MCF 10A (cell line): ENCODE results near the gene EIF6. TPM values are rescaled to one million over a fixed set of nuclear protein-coding genes. Genes with fewer than 3 reads are reported as not detected.
A peak's percentile ranks its signal among the peaks of the same experiment; 100 is the strongest.

Experiments
- BruUV-seq: library from RNA; stranded (reverse); fragments of 400-500 nt; replicated peaks from 2 replicates; lab custom pipeline; 2021; lab: Mats Ljungman, UMichigan
- CTCF ChIA-PET: fragments of 300-600 bp; sonication (Branson Sonifier 250); formaldehyde crosslinking; extraction: SDS; loops from one replicate; lab custom pipeline; 2021; ENCODE audit warnings: antibody characterized with exemption, inconsistent platforms; lab: Yijun Ruan, JAX
- POLR2A ChIA-PET: fragments of 300-600, 350-650 bp; sonication (Branson Sonifier 250); formaldehyde crosslinking; extraction: SDS; loops from one replicate; lab custom pipeline; 2020; ENCODE audit warnings: antibody characterized with exemption, inconsistent platforms; lab: Yijun Ruan, JAX
- DNase-seq: peaks from one replicate; pipeline ENCODE4 v3.0.0-alpha.2; 2018; ENCODE audit not compliant: unreplicated experiment
- H3K27ac Mint-ChIP-seq: one replicate; pipeline ENCODE4 v1.8.0; 2022; ENCODE audit warnings: mild to moderate bottlenecking, low read depth, mixed read lengths; ENCODE audit not compliant: unreplicated experiment
- H3K27me3 Mint-ChIP-seq: one replicate; pipeline ENCODE4 v1.8.0; 2022; ENCODE audit warnings: mixed read lengths; ENCODE audit not compliant: insufficient read depth, unreplicated experiment
- H3K36me3 Mint-ChIP-seq: one replicate; pipeline ENCODE4 v1.8.0; 2022; ENCODE audit warnings: mild to moderate bottlenecking, moderate library complexity, mixed read lengths; ENCODE audit not compliant: insufficient read depth, unreplicated experiment
- H3K4me1 Mint-ChIP-seq: one replicate; pipeline ENCODE4 v1.8.0; 2022; ENCODE audit warnings: mixed read lengths; ENCODE audit not compliant: insufficient read depth, unreplicated experiment
- H3K4me3 Mint-ChIP-seq: one replicate; pipeline ENCODE4 v1.8.0; 2022; ENCODE audit warnings: mild to moderate bottlenecking, moderate library complexity, mixed read lengths; ENCODE audit not compliant: unreplicated experiment
- H3K9me3 Mint-ChIP-seq: one replicate; pipeline ENCODE4 v1.8.0; 2022; ENCODE audit warnings: mixed read lengths; ENCODE audit not compliant: unreplicated experiment
- CTCF ChIP-seq: fragments of 200-600 bp; IDR thresholded peaks from one replicate; pipeline ENCODE4 v1.8.0; 2022; ENCODE audit warnings: antibody characterized with exemption, mild to moderate bottlenecking; ENCODE audit not compliant: unreplicated experiment
- intact Hi-C: fragments of 100-400 bp; cut with micrococcal nuclease; formaldehyde crosslinking; loops from 2 replicates; pipeline ENCODE4 v1.14.1; 2022
- total RNA-seq: library from RNA; stranded (reverse); gene quantifications from 2 replicates; pipeline ENCODE4 v1.2.3, GENCODE V29; 2022

Gene EIF6
- total RNA-seq, 1 experiment from 2014 or later, result 322 TPM

- peaks cover 34% of the 10 kb centered on the region for H3K4me1 Mint-ChIP-seq
- peak overlapping the region; percentile 58 for H3K27ac Mint-ChIP-seq
- H3K4me3 Mint-ChIP-seq, result no peak overlapping the region
- peaks cover 4% of the 10 kb centered on the region for H3K36me3 Mint-ChIP-seq
- peak; percentile 56 for TF ChIP-seq CTCF
- intact Hi-C loops, result loop anchor here (1.0 kb wide), 1 partner anchor 25 kb away; no protein-coding TSS in a partner anchor
- peak; percentile 82 for DNase-seq
- no TSS peak for BruUV-seq
- ChIA-PET POLR2A (interaction anchor here (0.7 to 11.2 kb wide), 13 partner anchors 9 to 186 kb away, joined by 3 to 227 read pairs (median 3); partner anchors contain the start of genes EIF6 and MMP24OS), CTCF (interaction anchor here (0.6 to 7.0 kb wide), 16 partner anchors 9 to 186 kb away, joined by 3 to 151 read pairs (median 4); no protein-coding TSS in a partner anchor)
- no peaks in the 10 kb centered on the region for H3K27me3 Mint-ChIP-seq
- H3K9me3 Mint-ChIP-seq, result no peaks in the 10 kb centered on the region
Measured at GRCh38 chr20:35329435-35330139, 45.0 kb upstream of the EIF6 start.

- CTCF ChIA-PET, result interaction anchor here (0.6 to 7.0 kb wide), 12 partner anchors 9 to 185 kb away, joined by 3 to 151 read pairs (median 6); no protein-coding TSS in a partner anchor
- Mint-ChIP-seq H3K27me3 (no peaks in the 10 kb centered on the region), H3K4me1 (peaks cover 34% of the 10 kb centered on the region), H3K9me3 (no peaks in the 10 kb centered on the region), H3K4me3 (no peak overlapping the region), H3K27ac (peak overlapping the region; percentile 58), H3K36me3 (no peaks in the 10 kb centered on the region)
- POLR2A ChIA-PET, result interaction anchor here (0.9 to 11.2 kb wide), 7 partner anchors 8 to 51 kb away, joined by 3 to 227 read pairs (median 5); partner anchors contain the start of genes EIF6 and MMP24OS
- DNase-seq, result no peak
- no peak for TF ChIP-seq CTCF
- intact Hi-C loops, result loop anchor here (1.0 kb wide), 1 partner anchor 24 kb away; no protein-coding TSS in a partner anchor
- BruUV-seq, result no TSS peak
Measured at GRCh38 chr20:35328689-35329088, 44.1 kb upstream of the EIF6 start.

- DNase-seq, result no peak
- BruUV-seq, result no TSS peak
- no peaks in the 10 kb centered on the region for H3K9me3 Mint-ChIP-seq
- H3K27me3 Mint-ChIP-seq, result no peaks in the 10 kb centered on the region
- CTCF ChIA-PET, result interaction anchor here (0.9 to 7.0 kb wide), 3 partner anchors 8 to 31 kb away, joined by 3 to 151 read pairs (median 45); no protein-coding TSS in a partner anchor
- TF ChIP-seq CTCF, result no peak
- H3K4me3 Mint-ChIP-seq, result no peak overlapping the region
- H3K27ac Mint-ChIP-seq, result peak overlapping the region; percentile 58
- intact Hi-C loops, result no loop called here
- peaks cover 2% of the 10 kb centered on the region for H3K36me3 Mint-ChIP-seq
- POLR2A ChIA-PET, result interaction anchor here (1.7 to 11.2 kb wide), 3 partner anchors 8 to 20 kb away, joined by 5 to 227 read pairs (median 87); no protein-coding TSS in a partner anchor
- peaks cover 34% of the 10 kb centered on the region for H3K4me1 Mint-ChIP-seq
Measured at GRCh38 chr20:35328095-35328685, 43.6 kb upstream of the EIF6 start.
